OCI-LY7 (cell line): Measurements from ENCODE around the gene CXCL16.
"Not testable (repeated sequence)": the region's sequence is repeated elsewhere in the genome, so short reads cannot be mapped to it uniquely, and the experiment has no call there.

ENCODE experiments used
- EZH2phosphoT487 ChIP-seq: fragments of 200-600 bp; sonication (generic); IDR thresholded peaks from 2 replicates; pipeline ENCODE4 v1.6.1; 2018; ENCODE audit warnings: low read depth, borderline replicate concordance, mild to moderate bottlenecking, mixed run types, antibody characterized with exemption, low read length, moderate library complexity, mixed read lengths
- TF ChIP-seq, protein P1 (sequence below): fragments of 200-600 bp; sonication (generic); conservative IDR thresholded peaks from 2 replicates; pipeline ENCODE4 v1.5.1; 2014; ENCODE audit warnings: mild to moderate bottlenecking, antibody characterized with exemption, low read length, moderate library complexity, mixed read lengths

DNA sequence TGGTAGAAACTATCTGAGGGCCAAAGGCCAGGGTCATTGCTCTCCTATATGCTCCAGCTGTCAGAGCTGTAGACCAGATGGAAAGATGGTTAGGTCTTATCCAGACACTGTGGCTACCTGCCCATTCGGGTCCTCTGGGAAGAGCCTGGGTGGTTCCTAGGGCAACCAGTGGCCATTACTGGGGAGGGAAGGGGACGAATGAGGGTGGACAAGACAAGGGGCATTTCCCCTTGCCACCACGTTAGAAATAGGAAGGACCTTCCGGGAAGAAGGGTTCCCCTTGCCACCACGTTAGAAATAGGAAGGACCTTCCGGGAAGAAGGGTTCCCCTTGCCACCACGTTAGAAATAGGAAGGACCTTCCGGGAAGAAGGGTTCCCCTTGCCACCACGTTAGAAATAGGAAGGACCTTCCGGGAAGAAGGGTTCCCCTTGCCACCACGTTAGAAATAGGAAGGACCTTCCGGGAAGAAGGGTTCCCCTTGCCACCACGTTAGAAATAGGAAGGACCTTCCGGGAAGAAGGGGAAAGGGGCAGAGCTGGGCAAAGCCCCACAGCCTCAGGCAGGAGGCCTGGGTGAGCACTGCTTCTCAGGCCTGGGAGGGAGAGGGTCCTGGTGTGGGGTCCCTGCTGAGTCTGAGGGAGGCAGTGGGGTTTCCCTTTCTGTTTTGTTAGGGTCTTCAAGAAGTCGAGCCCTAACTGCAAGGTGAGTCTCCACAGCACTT, 25.2 kb downstream of the CXCL16 start:
- TF ChIP-seq, protein P1, sequence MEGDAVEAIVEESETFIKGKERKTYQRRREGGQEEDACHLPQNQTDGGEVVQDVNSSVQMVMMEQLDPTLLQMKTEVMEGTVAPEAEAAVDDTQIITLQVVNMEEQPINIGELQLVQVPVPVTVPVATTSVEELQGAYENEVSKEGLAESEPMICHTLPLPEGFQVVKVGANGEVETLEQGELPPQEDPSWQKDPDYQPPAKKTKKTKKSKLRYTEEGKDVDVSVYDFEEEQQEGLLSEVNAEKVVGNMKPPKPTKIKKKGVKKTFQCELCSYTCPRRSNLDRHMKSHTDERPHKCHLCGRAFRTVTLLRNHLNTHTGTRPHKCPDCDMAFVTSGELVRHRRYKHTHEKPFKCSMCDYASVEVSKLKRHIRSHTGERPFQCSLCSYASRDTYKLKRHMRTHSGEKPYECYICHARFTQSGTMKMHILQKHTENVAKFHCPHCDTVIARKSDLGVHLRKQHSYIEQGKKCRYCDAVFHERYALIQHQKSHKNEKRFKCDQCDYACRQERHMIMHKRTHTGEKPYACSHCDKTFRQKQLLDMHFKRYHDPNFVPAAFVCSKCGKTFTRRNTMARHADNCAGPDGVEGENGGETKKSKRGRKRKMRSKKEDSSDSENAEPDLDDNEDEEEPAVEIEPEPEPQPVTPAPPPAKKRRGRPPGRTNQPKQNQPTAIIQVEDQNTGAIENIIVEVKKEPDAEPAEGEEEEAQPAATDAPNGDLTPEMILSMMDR = not testable (repeated sequence)
- not testable (repeated sequence) for TF ChIP-seq EZH2phosphoT487
